Activated T-helper 1 cell treated with Interleukin-2 at 50 U/mL for 16 hours (primary cell): ENCODE results near the gene ATP11A.

Experiments used
- DNase-seq: peaks from one replicate; pipeline ENCODE4 v3.0.0-alpha.2; 2020; ENCODE audit warnings: low read depth

ATP11A gene

GRCh38 chr13:112709825-112710783 is 20.3 kb downstream of the ATP11A start:
- DNase-seq, result no peak

- no peak for DNase-seq
These were observed 21.2 kb downstream of the ATP11A start for GRCh38 chr13:112710855-112711527.

GRCh38 chr13:112711528-112712265 is 21.9 kb downstream of the ATP11A start:
- DNase-seq, result no peak

- no peak for DNase-seq
These were observed 22.8 kb downstream of the ATP11A start for GRCh38 chr13:112712451-112713207.

- no peak for DNase-seq
These were observed 23.8 kb downstream of the ATP11A start for GRCh38 chr13:112713517-112714253.

- DNase-seq, result no peak
These were observed 24.7 kb downstream of the ATP11A start for GRCh38 chr13:112714376-112715174.

- no peak for DNase-seq
These were observed 25.4 kb downstream of the ATP11A start for GRCh38 chr13:112715210-112715609.

- no peak for DNase-seq
These were observed 26.1 kb downstream of the ATP11A start for GRCh38 chr13:112715715-112716460.

- no peak for DNase-seq
These were observed 26.6 kb downstream of the ATP11A start for GRCh38 chr13:112716461-112716820.

- no peak for DNase-seq
These were observed 27.1 kb downstream of the ATP11A start for GRCh38 chr13:112716841-112717520.

GRCh38 chr13:112718318-112718717 is 28.5 kb downstream of the ATP11A start:
- DNase-seq, result no peak

- no peak for DNase-seq
These were observed 29.2 kb downstream of the ATP11A start for GRCh38 chr13:112719016-112719415.

GRCh38 chr13:112719556-112719955 is 29.7 kb downstream of the ATP11A start:
- no peak for DNase-seq

- DNase-seq, result no peak
These were observed 30.4 kb downstream of the ATP11A start for GRCh38 chr13:112720251-112720650.

- no peak for DNase-seq
These were observed 31.0 kb downstream of the ATP11A start for GRCh38 chr13:112720814-112721197.

GRCh38 chr13:112721198-112722104 is 31.6 kb downstream of the ATP11A start:
- DNase-seq, result no peak

GRCh38 chr13:112722433-112723263 is 32.8 kb downstream of the ATP11A start:
- DNase-seq, result no peak
